ENCODE data around the gene MTUS2. TPM values are rescaled to one million over a fixed set of nuclear protein-coding genes. Genes with fewer than 3 reads are reported as not detected.
A peak's percentile ranks its signal among the peaks of the same experiment; 100 is the strongest.

The MTUS2 gene
- total RNA-seq, 6 experiments from 2014 or later: 0.07 to 0.15 (median 0.14) TPM; not detected in 1

- peaks cover 9% of the 10 kb centered on the region for H3K27me3 Mint-ChIP-seq (ENCODE audit: insufficient read depth)
- TF ChIP-seq, protein P1, sequence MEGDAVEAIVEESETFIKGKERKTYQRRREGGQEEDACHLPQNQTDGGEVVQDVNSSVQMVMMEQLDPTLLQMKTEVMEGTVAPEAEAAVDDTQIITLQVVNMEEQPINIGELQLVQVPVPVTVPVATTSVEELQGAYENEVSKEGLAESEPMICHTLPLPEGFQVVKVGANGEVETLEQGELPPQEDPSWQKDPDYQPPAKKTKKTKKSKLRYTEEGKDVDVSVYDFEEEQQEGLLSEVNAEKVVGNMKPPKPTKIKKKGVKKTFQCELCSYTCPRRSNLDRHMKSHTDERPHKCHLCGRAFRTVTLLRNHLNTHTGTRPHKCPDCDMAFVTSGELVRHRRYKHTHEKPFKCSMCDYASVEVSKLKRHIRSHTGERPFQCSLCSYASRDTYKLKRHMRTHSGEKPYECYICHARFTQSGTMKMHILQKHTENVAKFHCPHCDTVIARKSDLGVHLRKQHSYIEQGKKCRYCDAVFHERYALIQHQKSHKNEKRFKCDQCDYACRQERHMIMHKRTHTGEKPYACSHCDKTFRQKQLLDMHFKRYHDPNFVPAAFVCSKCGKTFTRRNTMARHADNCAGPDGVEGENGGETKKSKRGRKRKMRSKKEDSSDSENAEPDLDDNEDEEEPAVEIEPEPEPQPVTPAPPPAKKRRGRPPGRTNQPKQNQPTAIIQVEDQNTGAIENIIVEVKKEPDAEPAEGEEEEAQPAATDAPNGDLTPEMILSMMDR (IDR thresholded peaks at IDR 0.05): no peak
- peaks cover 10% of the 10 kb centered on the region for H3K4me1 Mint-ChIP-seq (ENCODE audit: low read depth)
- H3K9me3 Mint-ChIP-seq: no peaks in the 10 kb centered on the region
- H3K4me3 Mint-ChIP-seq: no peak overlapping the region
- no peak for DNase-seq
- no peak overlapping the region for H3K27ac Mint-ChIP-seq
- no peaks in the 10 kb centered on the region for H3K36me3 Mint-ChIP-seq (ENCODE audit: low read depth)
Measured at GRCh38 chr13:29471551-29471950, 651.4 kb downstream of the MTUS2 start.

GRCh38 chr13:29472332-29472961, 652.3 kb downstream of the MTUS2 start:
- DNase-seq: peak; percentile 61
- Mint-ChIP-seq H3K9me3 (no peaks in the 10 kb centered on the region), H3K27me3 (ENCODE audit: insufficient read depth) (peaks cover 9% of the 10 kb centered on the region), H3K4me3 (no peak overlapping the region), H3K4me1 (ENCODE audit: low read depth) (peaks cover 10% of the 10 kb centered on the region), H3K27ac (no peak overlapping the region), H3K36me3 (ENCODE audit: low read depth) (no peaks in the 10 kb centered on the region)
- TF ChIP-seq, protein P1 (IDR thresholded peaks at IDR 0.05): peak; percentile 100

GRCh38 chr13:29473166-29473565, 653.0 kb downstream of the MTUS2 start:
- Mint-ChIP-seq H3K4me1 (ENCODE audit: low read depth) (peaks cover 10% of the 10 kb centered on the region), H3K4me3 (no peak overlapping the region), H3K9me3 (no peaks in the 10 kb centered on the region), H3K27me3 (ENCODE audit: insufficient read depth) (peaks cover 9% of the 10 kb centered on the region), H3K36me3 (ENCODE audit: low read depth) (no peaks in the 10 kb centered on the region), H3K27ac (no peak overlapping the region)
- TF ChIP-seq, protein P1 (IDR thresholded peaks at IDR 0.05): no peak
- no peak for DNase-seq

DNA sequence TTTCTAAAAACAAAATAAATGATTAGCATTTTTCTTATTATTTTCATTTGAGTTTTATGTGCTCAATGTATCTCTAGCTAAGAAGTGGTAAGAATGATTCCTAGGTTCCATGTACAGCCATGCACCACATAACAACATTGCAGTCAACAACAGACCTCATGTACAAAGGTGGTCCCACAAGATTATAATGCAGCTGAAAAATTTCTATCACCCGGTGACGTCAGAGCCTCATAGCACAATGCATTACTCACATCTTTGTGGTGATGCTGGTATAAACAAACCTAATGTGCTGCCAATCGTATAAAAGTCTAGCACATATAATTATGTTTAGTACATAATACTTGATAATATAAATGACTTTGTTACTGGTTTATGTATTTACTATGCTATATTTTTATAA, 654.9 kb downstream of the MTUS2 start:
- peak; percentile 66 for DNase-seq
- peaks cover 10% of the 10 kb centered on the region for H3K4me1 Mint-ChIP-seq (ENCODE audit: low read depth)

DNA sequence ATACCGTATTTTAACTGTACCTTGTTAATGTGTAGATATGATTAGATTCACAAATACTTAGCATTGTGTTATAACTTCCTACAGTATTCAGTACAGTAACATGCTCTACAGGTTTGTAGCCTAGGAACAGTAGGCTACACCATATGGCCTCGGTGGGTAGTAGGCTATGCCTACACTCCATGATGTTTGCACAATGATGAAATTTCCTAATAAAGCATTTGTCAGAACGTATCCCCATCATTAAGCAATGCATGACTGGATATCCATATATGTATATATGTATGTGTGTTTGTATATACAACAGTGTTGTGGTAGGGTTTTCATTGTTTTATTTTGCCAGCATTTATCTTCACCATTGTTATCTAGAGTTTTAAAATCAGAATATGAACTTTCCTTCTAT, 655.9 kb downstream of the MTUS2 start:
- no peak for DNase-seq
- peaks cover 16% of the 10 kb centered on the region for H3K4me1 Mint-ChIP-seq (ENCODE audit: low read depth)
- H3K4me3 Mint-ChIP-seq: no peak overlapping the region
- H3K27ac Mint-ChIP-seq: no peak overlapping the region
- no peaks in the 10 kb centered on the region for H3K36me3 Mint-ChIP-seq (ENCODE audit: low read depth)
- H3K9me3 Mint-ChIP-seq: no peaks in the 10 kb centered on the region
- H3K27me3 Mint-ChIP-seq (ENCODE audit: insufficient read depth): peaks cover 7% of the 10 kb centered on the region
- TF ChIP-seq, protein P1 (IDR thresholded peaks at IDR 0.05): no peak

More for the DNA sequence above, 654.9 kb downstream of the MTUS2 start:
- H3K9me3 Mint-ChIP-seq: no peaks in the 10 kb centered on the region
- TF ChIP-seq, protein P1 (IDR thresholded peaks at IDR 0.05): no peak
- H3K36me3 Mint-ChIP-seq (ENCODE audit: low read depth): no peaks in the 10 kb centered on the region
- no peak overlapping the region for H3K27ac Mint-ChIP-seq
- H3K27me3 Mint-ChIP-seq (ENCODE audit: insufficient read depth): peaks cover 8% of the 10 kb centered on the region
- H3K4me3 Mint-ChIP-seq: no peak overlapping the region

Data from HFFc6 (cell line).